Activated CD4-positive, alpha-beta T cell treated with anti-CD3 and anti-CD28 coated beads, Interleukin-2, amount 10 ng/mL, durations not matched to agents 7 days and 5 days (primary cell): ENCODE data around the gene NUDT6. TPM values are rescaled to one million over a fixed set of nuclear protein-coding genes. Genes with fewer than 3 reads are reported as not detected.
"Not testable (repeated sequence)": the region's sequence is repeated elsewhere in the genome, so short reads cannot be mapped to it uniquely, and the experiment has no call there.

Experiments used
- CTCF ChIA-PET: fragments of 350-600 bp; sonication (Branson Sonifier 250); formaldehyde crosslinking; loops from one replicate; lab custom pipeline; 2021; ENCODE audit warnings: antibody characterized with exemption; lab: Charles Lee
- POLR2A ChIA-PET: fragments of 350-600 bp; sonication (Branson Sonifier 250); formaldehyde crosslinking; loops from one replicate; lab custom pipeline; 2021; ENCODE audit warnings: antibody characterized with exemption; lab: Charles Lee
- DNase-seq: peaks from one replicate; pipeline ENCODE4 v3.0.0-alpha.2; 2020
- H3K27ac Mint-ChIP-seq: one replicate; pipeline ENCODE4 v1.8.0; 2021; ENCODE audit warnings: mild to moderate bottlenecking, moderate library complexity, mixed read lengths
- H3K27me3 Mint-ChIP-seq: one replicate; pipeline ENCODE4 v1.8.0; 2021; ENCODE audit warnings: mixed read lengths
- H3K36me3 Mint-ChIP-seq: one replicate; pipeline ENCODE4 v1.8.0; 2021; ENCODE audit warnings: low read depth, mixed read lengths
- H3K4me1 Mint-ChIP-seq: one replicate; pipeline ENCODE4 v1.8.0; 2021; ENCODE audit warnings: mixed read lengths
- H3K4me3 Mint-ChIP-seq: one replicate; pipeline ENCODE4 v1.8.0; 2021; ENCODE audit warnings: mild to moderate bottlenecking, moderate library complexity, mixed read lengths
- H3K9me3 Mint-ChIP-seq: one replicate; pipeline ENCODE4 v1.8.0; 2021; ENCODE audit warnings: mixed read lengths
- total RNA-seq, 2 experiments: library from RNA; stranded (reverse); gene quantifications; one replicate each; pipeline ENCODE4 v1.2.3, GENCODE V29; 2021

NUDT6 gene
- total RNA-seq, 2 experiments from 2014 or later = 10.4 to 11.8 TPM

GRCh38 chr4:122890147-122890795 is 32.1 kb downstream of the NUDT6 start:
- Mint-ChIP-seq H3K4me1 (no peaks in the 10 kb centered on the region), H3K27ac (no peak overlapping the region), H3K36me3 (peaks cover 12% of the 10 kb centered on the region), H3K9me3 (no peaks in the 10 kb centered on the region), H3K4me3 (no peak overlapping the region), H3K27me3 (no peaks in the 10 kb centered on the region)
- CTCF ChIA-PET = no interaction called here
- POLR2A ChIA-PET = no interaction called here
- no peak for DNase-seq

GRCh38 chr4:122889726-122890125 is 32.7 kb downstream of the NUDT6 start:
- Mint-ChIP-seq H3K27ac (no peak overlapping the region), H3K36me3 (peaks cover 12% of the 10 kb centered on the region), H3K4me1 (no peaks in the 10 kb centered on the region), H3K27me3 (no peaks in the 10 kb centered on the region), H3K9me3 (no peaks in the 10 kb centered on the region), H3K4me3 (no peak overlapping the region)
- ChIA-PET CTCF (no interaction called here), POLR2A (no interaction called here)
- no peak for DNase-seq

- Mint-ChIP-seq H3K27me3 (no peaks in the 10 kb centered on the region), H3K9me3 (peaks cover 15% of the 10 kb centered on the region), H3K4me1 (no peaks in the 10 kb centered on the region), H3K4me3 (no peak overlapping the region), H3K27ac (no peak overlapping the region), H3K36me3 (peaks cover 13% of the 10 kb centered on the region)
- no peak for DNase-seq
- ChIA-PET CTCF (interaction anchor here (1.5 kb wide), 1 partner anchor 10 kb away, joined by 4 read pairs; no protein-coding TSS in a partner anchor), POLR2A (no interaction called here)
These were observed 37.9 kb downstream of the NUDT6 start for GRCh38 chr4:122884499-122884898.

GRCh38 chr4:122882857-122883735 is 39.3 kb downstream of the NUDT6 start:
- POLR2A ChIA-PET = interaction anchor here (0.6 kb wide), 1 partner anchor 84 kb away, joined by 3 read pairs; no protein-coding TSS in a partner anchor
- CTCF ChIA-PET = no interaction called here
- Mint-ChIP-seq H3K27me3 (peaks cover 4% of the 10 kb centered on the region), H3K4me3 (no peak overlapping the region), H3K27ac (no peak overlapping the region), H3K9me3 (peaks cover 15% of the 10 kb centered on the region), H3K4me1 (no peaks in the 10 kb centered on the region), H3K36me3 (peaks cover 12% of the 10 kb centered on the region)
- no peak for DNase-seq

GRCh38 chr4:122879001-122879400 is 43.4 kb downstream of the NUDT6 start:
- H3K4me3 Mint-ChIP-seq = no peak overlapping the region
- POLR2A ChIA-PET = no interaction called here
- H3K27me3 Mint-ChIP-seq = peaks cover 4% of the 10 kb centered on the region
- CTCF ChIA-PET = no interaction called here
- H3K36me3 Mint-ChIP-seq = peaks cover 7% of the 10 kb centered on the region
- no peak overlapping the region for H3K27ac Mint-ChIP-seq
- H3K4me1 Mint-ChIP-seq = no peaks in the 10 kb centered on the region
- DNase-seq = no peak
- peaks cover 15% of the 10 kb centered on the region for H3K9me3 Mint-ChIP-seq

GRCh38 chr4:122876456-122876855 is 45.9 kb downstream of the NUDT6 start:
- H3K36me3 Mint-ChIP-seq = peaks cover 6% of the 10 kb centered on the region
- H3K27ac Mint-ChIP-seq = no peak overlapping the region

GRCh38 chr4:122875949-122876348 is 46.4 kb downstream of the NUDT6 start:
- peaks cover 16% of the 10 kb centered on the region for H3K27me3 Mint-ChIP-seq
- ChIA-PET CTCF (no interaction called here), POLR2A (no interaction called here)
- H3K36me3 Mint-ChIP-seq = peaks cover 2% of the 10 kb centered on the region
- no peaks in the 10 kb centered on the region for H3K4me1 Mint-ChIP-seq
- peaks cover 8% of the 10 kb centered on the region for H3K9me3 Mint-ChIP-seq
- H3K4me3 Mint-ChIP-seq = no peak overlapping the region
- no peak overlapping the region for H3K27ac Mint-ChIP-seq
- no peak for DNase-seq

More at GRCh38 chr4:122876456-122876855, 45.9 kb downstream of the NUDT6 start:
- DNase-seq = no peak
- POLR2A ChIA-PET = no interaction called here
- Mint-ChIP-seq H3K4me3 (no peak overlapping the region), H3K27me3 (peaks cover 15% of the 10 kb centered on the region), H3K9me3 (peaks cover 13% of the 10 kb centered on the region), H3K4me1 (no peaks in the 10 kb centered on the region)
- CTCF ChIA-PET = no interaction called here

- H3K27ac Mint-ChIP-seq = no peak overlapping the region
- H3K4me3 Mint-ChIP-seq = no peak overlapping the region
- H3K36me3 Mint-ChIP-seq = no peaks in the 10 kb centered on the region
- ChIA-PET POLR2A (no interaction called here), CTCF (interaction anchor here (1.6 kb wide), 1 partner anchor 11 kb away, joined by 4 read pairs; no protein-coding TSS in a partner anchor)
- H3K4me1 Mint-ChIP-seq = no peaks in the 10 kb centered on the region
- no peaks in the 10 kb centered on the region for H3K9me3 Mint-ChIP-seq
- peaks cover 34% of the 10 kb centered on the region for H3K27me3 Mint-ChIP-seq
- DNase-seq = no peak
These were observed 48.4 kb downstream of the NUDT6 start for GRCh38 chr4:122873821-122874593.

- peaks cover 38% of the 10 kb centered on the region for H3K27me3 Mint-ChIP-seq
- no peak overlapping the region for H3K4me3 Mint-ChIP-seq
- ChIA-PET POLR2A (no interaction called here), CTCF (interaction anchor here (0.6 kb wide), 1 partner anchor 59 kb away, joined by 5 read pairs; no protein-coding TSS in a partner anchor)
- no peak for DNase-seq
- no peaks in the 10 kb centered on the region for H3K36me3 Mint-ChIP-seq
- no peak overlapping the region for H3K27ac Mint-ChIP-seq
- H3K4me1 Mint-ChIP-seq = no peaks in the 10 kb centered on the region
- H3K9me3 Mint-ChIP-seq = no peaks in the 10 kb centered on the region
These were observed 49.3 kb downstream of the NUDT6 start for GRCh38 chr4:122873146-122873545.

- H3K36me3 Mint-ChIP-seq, POLR2A ChIA-PET, H3K4me1 Mint-ChIP-seq, DNase-seq, H3K4me3 Mint-ChIP-seq, CTCF ChIA-PET, H3K27ac Mint-ChIP-seq, H3K9me3 Mint-ChIP-seq: not testable (repeated sequence)
- H3K27me3 Mint-ChIP-seq = peaks cover 38% of the 10 kb centered on the region
These were observed 54.2 kb downstream of the NUDT6 start for GRCh38 chr4:122868235-122868634.

- Mint-ChIP-seq H3K4me1 (no peaks in the 10 kb centered on the region), H3K36me3 (no peaks in the 10 kb centered on the region), H3K4me3 (no peak overlapping the region), H3K27me3 (peaks cover 44% of the 10 kb centered on the region), H3K9me3 (no peaks in the 10 kb centered on the region), H3K27ac (no peak overlapping the region)
- ChIA-PET POLR2A (no interaction called here), CTCF (no interaction called here)
- DNase-seq = no peak
These were observed 57.0 kb downstream of the NUDT6 start for GRCh38 chr4:122865425-122865824.

- H3K27me3 Mint-ChIP-seq = peaks cover 33% of the 10 kb centered on the region
- H3K36me3 Mint-ChIP-seq = no peaks in the 10 kb centered on the region
- POLR2A ChIA-PET = no interaction called here
- CTCF ChIA-PET = no interaction called here
- H3K4me1 Mint-ChIP-seq = no peaks in the 10 kb centered on the region
- no peak for DNase-seq
- no peaks in the 10 kb centered on the region for H3K9me3 Mint-ChIP-seq
- H3K4me3 Mint-ChIP-seq = no peak overlapping the region
- H3K27ac Mint-ChIP-seq = no peak overlapping the region
These were observed 58.8 kb downstream of the NUDT6 start for GRCh38 chr4:122863639-122864038.
